Common myeloid progenitor, CD34-positive (primary cell): ENCODE measurements around the gene CRIM1.

Experiments used
- CTCF ChIA-PET: fragments of 350-600 bp; sonication (Branson Sonifier 250); formaldehyde crosslinking; loops from one replicate; lab custom pipeline; 2021; ENCODE audit warnings: antibody characterized with exemption; lab: Charles Lee
- POLR2A ChIA-PET: fragments of 350-600 bp; sonication (Branson Sonifier 250); formaldehyde crosslinking; loops from one replicate; lab custom pipeline; 2021; ENCODE audit warnings: antibody characterized with exemption; lab: Charles Lee
- DNase-seq, 3 donors: peaks; one replicate each; pipeline versions ENCODE4 v3.0.0 to v3.0.0-alpha.2; 2013
- H3K27ac ChIP-seq, 2 experiments: 1 replicate in 1 of 2; 2 replicates in 1 of 2; pipeline ENCODE4 v1.7.0; 2013; ENCODE audit warnings: inconsistent platforms in 2 of 2, low read length in 2 of 2, mild to moderate bottlenecking in 2 of 2, low read depth in 1 of 2, moderate library complexity in 1 of 2; ENCODE audit not compliant: severe bottlenecking in 2 of 2, insufficient read depth in 1 of 2, poor library complexity in 1 of 2
- H3K27me3 ChIP-seq, 5 experiments: replicated peaks in 2 of 5; 1 replicate in 3 of 5; 2 replicates in 2 of 5; pipeline versions ENCODE4 v1.6.1 to v1.7.0; 2013; ENCODE audit warnings: low read length in 4 of 5, mild to moderate bottlenecking in 2 of 5, moderate library complexity in 2 of 5, inconsistent platforms in 1 of 5; ENCODE audit not compliant: insufficient read depth in 5 of 5, control insufficient read depth in 4 of 5
- H3K36me3 ChIP-seq, 4 experiments: 1 replicate in 2 of 4; 2 replicates in 2 of 4; pipeline versions ENCODE4 v1.6.1 to v1.7.0; 2013; ENCODE audit warnings: low read length in 3 of 4, control low read depth in 1 of 4, mild to moderate bottlenecking in 1 of 4; ENCODE audit not compliant: control insufficient read depth in 4 of 4, insufficient read depth in 4 of 4
- H3K4me1 ChIP-seq, 4 experiments: 1 replicate in 3 of 4; 2 replicates in 1 of 4; pipeline versions ENCODE4 v1.6.1 to v1.7.1; 2013; ENCODE audit warnings: low read length in 3 of 4, mild to moderate bottlenecking in 3 of 4, control low read depth in 1 of 4, inconsistent platforms in 1 of 4, moderate library complexity in 1 of 4; ENCODE audit not compliant: control insufficient read depth in 4 of 4, insufficient read depth in 4 of 4; ENCODE audit errors: control extremely low read depth in 1 of 4
- H3K4me3 ChIP-seq, 7 experiments: 1 replicate in 4 of 7; 2 replicates in 3 of 7; pipeline versions ENCODE4 v1.5.1 to v1.7.0; 2013; ENCODE audit warnings: mild to moderate bottlenecking in 7 of 7, low read length in 6 of 7, moderate library complexity in 6 of 7, inconsistent platforms in 2 of 7, low read depth in 2 of 7, control low read depth in 1 of 7; ENCODE audit not compliant: insufficient read depth in 4 of 7, control insufficient read depth in 1 of 7; ENCODE audit errors: extremely low read depth in 1 of 7
- H3K9me3 ChIP-seq, 5 experiments: 1 replicate in 4 of 5; 2 replicates in 1 of 5; pipeline versions ENCODE4 v1.6.1 to v1.7.1; 2013; ENCODE audit warnings: low read length in 4 of 5, mild to moderate bottlenecking in 2 of 5, inconsistent platforms in 1 of 5, low read depth in 1 of 5, moderate library complexity in 1 of 5; ENCODE audit not compliant: control insufficient read depth in 4 of 5, insufficient read depth in 2 of 5; ENCODE audit errors: control extremely low read depth in 1 of 5
- WGBS: methylation state at CpG from one replicate; pipeline ENCODE4 v1.1.5; 2013; ENCODE audit not compliant: insufficient coverage; 5-methylcytosine and 5-hydroxymethylcytosine counted together

CRIM1 gene

DNA sequence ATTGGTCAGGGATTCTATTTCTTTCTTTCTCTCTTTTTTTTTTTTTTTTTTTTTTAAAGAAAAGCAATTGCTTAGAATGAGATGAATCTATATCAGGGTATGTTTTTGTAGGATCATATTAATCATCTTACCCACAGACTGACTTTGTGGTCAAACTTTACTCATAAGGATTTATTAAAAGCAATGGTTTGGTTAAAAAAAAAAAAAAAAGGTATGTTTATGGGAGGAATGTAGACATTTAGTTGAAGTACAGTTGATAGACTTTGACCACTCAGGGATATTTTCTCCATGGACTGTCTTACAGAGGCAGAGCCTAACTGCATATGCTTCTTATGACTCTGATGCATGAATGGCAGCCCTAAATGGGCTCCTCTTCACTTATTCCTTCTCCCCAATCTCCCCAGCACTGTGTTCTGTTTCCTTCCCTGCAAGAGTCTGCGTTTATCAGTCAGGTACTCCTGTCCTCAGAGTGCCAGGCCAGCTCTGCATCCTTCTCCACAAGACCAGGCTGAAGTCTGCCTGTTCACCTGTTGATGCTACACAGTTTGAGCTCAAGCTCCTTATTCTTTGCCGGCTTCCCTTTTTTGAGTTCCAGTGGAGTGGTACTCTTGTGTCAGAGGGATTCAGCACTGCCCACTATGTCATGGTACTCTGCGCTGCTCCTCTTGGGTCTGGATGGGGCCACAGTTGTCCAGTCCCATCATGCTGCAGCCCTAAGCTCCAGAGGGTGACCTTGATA, 24.3 kb downstream of the CRIM1 start:
- WGBS: 88% methylated on average over 3 of the region's 3 CpGs
- DNase-seq: peak in 1 of 3 donors; percentile 33
- Histone ChIP-seq H3K4me3 (no peak overlapping the region), H3K36me3 (no peaks in the 10 kb centered on the region), H3K9me3 (no peaks in the 10 kb centered on the region), H3K27me3 (no peaks in the 10 kb centered on the region), H3K4me1 (peaks cover 0 to 34% (median 19%) of the 10 kb centered on the region in 4 experiments), H3K27ac (no peak overlapping the region)
- ChIA-PET POLR2A (no interaction called here), CTCF (interaction anchor here (0.6 to 1.6 kb wide), 3 partner anchors 9 to 19 kb away, joined by 3 to 5 read pairs (median 3); no protein-coding TSS in a partner anchor)

DNA sequence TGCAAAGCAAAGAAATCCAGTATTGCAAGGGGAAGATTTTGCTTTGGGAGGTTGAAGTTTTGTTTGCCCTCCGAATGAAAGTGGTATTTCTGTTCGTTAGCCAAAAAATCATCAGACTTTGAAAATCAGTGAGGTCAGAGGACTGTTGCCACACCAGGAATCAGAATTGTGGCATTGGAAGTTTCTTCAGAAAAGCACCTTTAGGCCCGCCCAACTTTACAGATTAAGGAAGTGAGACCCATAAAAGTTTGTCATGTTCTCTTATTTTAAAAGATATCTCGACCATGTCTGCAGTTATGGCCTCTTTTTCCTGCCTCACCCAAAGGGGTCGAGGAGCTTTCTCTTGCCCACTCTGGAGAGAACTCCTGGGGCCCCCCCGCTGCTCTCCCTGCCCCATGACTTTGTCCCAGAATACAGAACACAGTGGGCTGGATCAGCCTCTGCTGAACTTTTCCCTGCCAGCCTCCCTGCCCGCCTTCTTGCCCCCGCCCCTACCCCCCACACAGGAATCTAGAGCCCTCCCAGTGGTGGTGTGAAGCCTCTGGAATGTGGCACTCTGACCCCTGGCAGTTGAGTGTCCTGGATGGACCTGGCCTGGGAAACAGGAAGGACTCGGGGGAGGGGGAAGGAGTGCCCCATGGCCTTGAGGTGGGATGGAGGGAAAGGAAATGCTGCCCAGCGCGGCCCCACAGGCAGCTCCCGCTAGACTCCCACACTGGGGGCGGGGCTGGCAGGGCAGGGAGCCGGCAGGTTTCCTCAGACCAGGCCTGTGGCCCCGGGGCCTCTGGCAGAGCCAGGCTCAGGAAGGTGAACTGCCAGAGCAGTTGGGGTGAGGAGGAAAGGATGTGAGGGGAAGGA, 25.3 kb downstream of the CRIM1 start:
- peaks cover 0 to 34% (median 19%) of the 10 kb centered on the region in 4 experiments for H3K4me1 ChIP-seq
- H3K36me3 ChIP-seq: no peaks in the 10 kb centered on the region
- ChIA-PET CTCF (interaction anchor here (0.6 to 1.6 kb wide), 4 partner anchors 8 to 20 kb away, joined by 3 to 5 read pairs (median 3); no protein-coding TSS in a partner anchor), POLR2A (no interaction called here)
- H3K9me3 ChIP-seq: no peaks in the 10 kb centered on the region
- DNase-seq: peak in 1 of 3 donors; percentile 26
- no peaks in the 10 kb centered on the region for H3K27me3 ChIP-seq
- H3K27ac ChIP-seq: no peak overlapping the region
- H3K4me3 ChIP-seq: no peak overlapping the region
- 50% methylated on average over 9 of the region's 15 CpGs for WGBS

DNA sequence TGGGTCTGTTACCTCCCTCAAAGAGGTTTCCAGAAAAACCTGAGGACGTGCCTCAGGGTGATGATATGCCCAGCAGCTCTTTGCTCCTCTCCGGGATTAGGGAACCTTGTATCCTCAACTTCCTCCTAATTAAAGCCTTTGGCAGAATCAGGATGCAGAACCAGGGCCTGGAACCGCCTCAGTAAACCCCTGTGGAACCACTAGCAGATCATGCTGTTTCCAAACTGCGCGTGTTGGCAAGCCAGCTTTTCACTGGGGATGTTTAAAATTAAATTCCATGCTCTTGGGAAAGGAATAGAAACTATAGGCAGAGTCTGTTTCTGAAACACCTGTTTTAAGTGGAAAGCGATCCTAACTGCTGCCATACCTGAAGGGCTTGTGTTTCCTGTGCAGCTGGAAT, 26.4 kb downstream of the CRIM1 start:
- Histone ChIP-seq H3K27ac (no peak overlapping the region), H3K9me3 (no peaks in the 10 kb centered on the region), H3K4me3 (no peak overlapping the region), H3K4me1 (peaks cover 0 to 25% (median 16%) of the 10 kb centered on the region in 4 experiments), H3K36me3 (no peaks in the 10 kb centered on the region), H3K27me3 (no peaks in the 10 kb centered on the region)
- no peak for DNase-seq
- CTCF ChIA-PET: interaction anchor here (1.2 kb wide), 1 partner anchor 36 kb away, joined by 3 read pairs; no protein-coding TSS in a partner anchor
- POLR2A ChIA-PET: no interaction called here
- 94% methylated on average over 6 of the region's 6 CpGs for WGBS

DNA sequence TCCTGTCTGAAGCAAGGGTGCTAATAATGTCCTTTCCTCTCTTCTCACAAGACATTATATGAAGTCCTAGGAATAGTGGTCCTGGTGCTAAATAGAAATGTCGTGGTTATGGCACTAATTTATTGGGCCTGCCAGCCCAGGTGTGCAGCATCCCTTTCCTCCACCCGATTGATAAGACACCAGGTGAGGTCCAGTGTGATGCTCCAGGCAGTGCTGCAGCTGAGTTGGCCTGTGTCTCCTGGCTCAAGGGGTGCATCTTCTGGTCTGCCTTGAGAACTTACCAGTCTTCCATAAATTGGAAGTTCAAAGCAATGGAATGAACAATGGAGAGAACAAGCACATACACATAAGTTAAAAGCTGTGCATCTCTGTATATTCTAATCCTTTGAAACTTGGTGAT, 26.9 kb downstream of the CRIM1 start:
- ChIA-PET CTCF (interaction anchor here (0.8 to 1.2 kb wide), 2 partner anchors 32 to 36 kb away, joined by 3 read pairs; no protein-coding TSS in a partner anchor), POLR2A (no interaction called here)
- Histone ChIP-seq H3K36me3 (no peaks in the 10 kb centered on the region), H3K4me3 (no peak overlapping the region), H3K27ac (no peak overlapping the region), H3K9me3 (no peaks in the 10 kb centered on the region), H3K27me3 (no peaks in the 10 kb centered on the region), H3K4me1 (peaks cover 0 to 25% (median 16%) of the 10 kb centered on the region in 4 experiments)
- WGBS: 88% methylated on average over 1 of the region's 2 CpGs
- no peak for DNase-seq

DNA sequence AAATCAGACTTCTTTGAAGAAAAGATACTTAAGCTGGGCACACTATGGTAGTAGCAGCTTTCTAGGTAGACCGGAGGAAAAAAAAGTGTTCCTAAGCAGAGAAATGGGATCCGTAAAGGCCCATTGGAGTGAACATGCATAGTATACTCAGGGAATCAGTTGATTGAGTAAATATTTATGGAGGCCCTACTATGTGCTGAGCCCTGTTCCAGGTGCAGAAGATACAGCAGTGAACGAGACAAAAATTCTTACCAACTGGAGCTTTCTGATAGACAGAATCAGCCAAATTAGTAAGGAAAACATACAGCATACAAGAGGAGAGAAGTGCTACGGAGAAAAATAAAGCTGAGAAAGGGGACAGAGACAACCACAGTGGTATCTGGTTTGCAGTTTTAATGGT, 28.1 kb downstream of the CRIM1 start:
- ChIA-PET CTCF (interaction anchor here (0.6 to 1.2 kb wide), 3 partner anchors 9 to 60 kb away, joined by 3 to 4 read pairs (median 3); no protein-coding TSS in a partner anchor), POLR2A (no interaction called here)
- 100% methylated on average over 4 of the region's 4 CpGs for WGBS

DNA sequence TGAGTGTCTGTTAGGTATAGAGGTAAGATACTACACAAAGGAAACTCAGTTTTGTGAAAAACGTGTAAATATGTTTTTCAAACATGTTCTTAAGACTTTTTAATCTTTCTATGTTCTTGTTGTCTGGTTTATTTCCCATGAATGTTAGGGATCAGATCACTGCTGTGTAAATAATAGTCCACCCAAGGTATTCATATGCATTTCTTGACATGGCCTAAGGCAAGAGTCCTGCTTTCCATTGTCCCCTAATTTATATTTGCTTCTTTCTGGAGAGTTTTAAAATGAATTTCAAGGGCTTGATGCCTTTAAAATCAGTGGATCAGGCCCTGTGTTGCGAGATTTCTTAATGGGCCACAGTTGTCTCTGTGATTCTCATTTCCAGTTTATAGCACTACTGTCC, 28.9 kb downstream of the CRIM1 start:
- H3K4me3 ChIP-seq: no peak overlapping the region
- no peaks in the 10 kb centered on the region for H3K27me3 ChIP-seq
- CTCF ChIA-PET: interaction anchor here (1.2 kb wide), 1 partner anchor 9 kb away, joined by 4 read pairs; no protein-coding TSS in a partner anchor
- WGBS: no CpG with 5 or more reads among the region's 2 CpGs
- H3K27ac ChIP-seq: no peak overlapping the region
- no peaks in the 10 kb centered on the region for H3K36me3 ChIP-seq
- DNase-seq: no peak
- POLR2A ChIA-PET: no interaction called here
- peaks cover 0 to 22% (median 14%) of the 10 kb centered on the region in 4 experiments for H3K4me1 ChIP-seq
- H3K9me3 ChIP-seq: no peaks in the 10 kb centered on the region

More for the DNA sequence above, 28.1 kb downstream of the CRIM1 start:
- H3K9me3 ChIP-seq: no peaks in the 10 kb centered on the region
- peaks cover 0 to 25% (median 16%) of the 10 kb centered on the region in 4 experiments for H3K4me1 ChIP-seq
- no peak overlapping the region for H3K4me3 ChIP-seq
- no peaks in the 10 kb centered on the region for H3K36me3 ChIP-seq
- H3K27ac ChIP-seq: no peak overlapping the region
- no peak for DNase-seq
- no peaks in the 10 kb centered on the region for H3K27me3 ChIP-seq
